AG04449 (cell line): Measurements from ENCODE around the gene LRRC61.

Experiments used
- CTCF ChIA-PET: fragments of 350-600 bp; formaldehyde crosslinking; extraction: SDS; loops from one replicate; lab custom pipeline; 2021; ENCODE audit warnings: antibody characterized with exemption; lab: Yijun Ruan, JAX
- POLR2A ChIA-PET: fragments of 400-600, 350-600 bp; formaldehyde crosslinking; extraction: SDS; loops from one replicate; lab custom pipeline; 2020; ENCODE audit warnings: antibody characterized with exemption, inconsistent platforms; lab: Yijun Ruan, JAX
- DNase-seq: peaks from one replicate; pipeline ENCODE4 v3.0.0-alpha.2; 2010; ENCODE audit warnings: low read depth, low spot score
- H3K4me3 ChIP-seq: 2 replicates; pipeline ENCODE4 v1.5.1; 2011; ENCODE audit warnings: low read depth, mild to moderate bottlenecking, control low read depth, low read length
- TF ChIP-seq, protein P1 (sequence below): IDR thresholded peaks from one replicate; pipeline ENCODE4 v1.5.1; 2011; ENCODE audit warnings: mild to moderate bottlenecking, moderate library complexity, low read length, control low read depth, inconsistent platforms; ENCODE audit not compliant: insufficient read depth; ENCODE audit errors: missing control alignments

The LRRC61 gene

GRCh38 chr7:150336746-150337145 is 13.6 kb downstream of the LRRC61 start:
- TF ChIP-seq, protein P1, sequence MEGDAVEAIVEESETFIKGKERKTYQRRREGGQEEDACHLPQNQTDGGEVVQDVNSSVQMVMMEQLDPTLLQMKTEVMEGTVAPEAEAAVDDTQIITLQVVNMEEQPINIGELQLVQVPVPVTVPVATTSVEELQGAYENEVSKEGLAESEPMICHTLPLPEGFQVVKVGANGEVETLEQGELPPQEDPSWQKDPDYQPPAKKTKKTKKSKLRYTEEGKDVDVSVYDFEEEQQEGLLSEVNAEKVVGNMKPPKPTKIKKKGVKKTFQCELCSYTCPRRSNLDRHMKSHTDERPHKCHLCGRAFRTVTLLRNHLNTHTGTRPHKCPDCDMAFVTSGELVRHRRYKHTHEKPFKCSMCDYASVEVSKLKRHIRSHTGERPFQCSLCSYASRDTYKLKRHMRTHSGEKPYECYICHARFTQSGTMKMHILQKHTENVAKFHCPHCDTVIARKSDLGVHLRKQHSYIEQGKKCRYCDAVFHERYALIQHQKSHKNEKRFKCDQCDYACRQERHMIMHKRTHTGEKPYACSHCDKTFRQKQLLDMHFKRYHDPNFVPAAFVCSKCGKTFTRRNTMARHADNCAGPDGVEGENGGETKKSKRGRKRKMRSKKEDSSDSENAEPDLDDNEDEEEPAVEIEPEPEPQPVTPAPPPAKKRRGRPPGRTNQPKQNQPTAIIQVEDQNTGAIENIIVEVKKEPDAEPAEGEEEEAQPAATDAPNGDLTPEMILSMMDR = no peak
- no peak for DNase-seq
- H3K4me3 ChIP-seq = no peak overlapping the region
- ChIA-PET CTCF (interaction anchor here (0.6 kb wide), 1 partner anchor 17 kb away, joined by 3 read pairs; no protein-coding TSS in a partner anchor), POLR2A (no interaction called here)

DNA sequence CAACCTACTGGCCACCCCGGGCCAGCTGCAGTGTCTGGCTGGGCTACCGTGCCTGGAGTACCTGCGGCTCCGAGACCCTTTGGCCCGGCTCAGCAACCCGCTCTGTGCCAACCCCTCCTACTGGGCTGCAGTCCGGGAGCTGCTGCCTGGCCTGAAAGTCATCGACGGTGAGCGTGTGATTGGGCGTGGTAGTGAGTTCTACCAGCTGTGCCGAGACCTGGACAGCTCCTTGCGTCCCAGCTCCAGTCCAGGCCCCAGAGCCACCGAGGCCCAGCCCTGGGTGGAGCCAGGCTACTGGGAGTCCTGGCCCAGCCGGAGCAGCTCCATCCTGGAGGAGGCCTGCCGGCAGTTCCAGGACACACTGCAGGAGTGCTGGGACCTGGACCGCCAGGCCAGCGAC is 14.0 kb downstream of the LRRC61 start:
- H3K4me3 ChIP-seq = no peak overlapping the region
- TF ChIP-seq, protein P1 = no peak
- DNase-seq = no peak
- POLR2A ChIA-PET = no interaction called here
- CTCF ChIA-PET = interaction anchor here (0.6 kb wide), 1 partner anchor 17 kb away, joined by 3 read pairs; no protein-coding TSS in a partner anchor

- ChIA-PET POLR2A (no interaction called here), CTCF (no interaction called here)
- no peak overlapping the region for H3K4me3 ChIP-seq
- DNase-seq = no peak
- TF ChIP-seq, protein P1 = no peak
These were observed 14.5 kb downstream of the LRRC61 start for GRCh38 chr7:150337659-150338081.

GRCh38 chr7:150338166-150338829 is 15.1 kb downstream of the LRRC61 start:
- CTCF ChIA-PET = no interaction called here
- no peak overlapping the region for H3K4me3 ChIP-seq
- DNase-seq = no peak
- TF ChIP-seq, protein P1 = no peak
- POLR2A ChIA-PET = no interaction called here

DNA sequence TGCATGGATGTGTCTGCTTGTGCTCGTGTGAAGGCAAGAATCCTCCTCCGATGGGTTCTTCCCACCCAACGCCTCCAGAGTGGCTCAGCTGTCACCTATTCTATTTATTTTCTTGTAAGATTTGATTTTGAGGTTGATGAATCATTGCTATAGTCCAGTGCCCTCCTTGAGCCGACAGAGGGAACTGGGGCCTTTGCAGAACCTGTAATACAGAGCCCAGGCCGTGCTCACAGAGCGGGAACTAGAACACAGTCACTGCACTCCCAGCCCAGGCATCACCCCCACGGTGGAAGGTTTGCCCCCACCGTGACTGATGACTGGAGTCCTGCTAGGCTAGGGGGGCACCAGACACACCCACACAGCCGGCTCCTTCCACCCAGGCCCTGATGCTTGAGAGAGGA is 16.3 kb downstream of the LRRC61 start:
- TF ChIP-seq, protein P1 = no peak
- H3K4me3 ChIP-seq = no peak overlapping the region
- DNase-seq = no peak
- ChIA-PET POLR2A (no interaction called here), CTCF (no interaction called here)

GRCh38 chr7:150340024-150340749 is 17.0 kb downstream of the LRRC61 start:
- DNase-seq = no peak
- ChIA-PET CTCF (no interaction called here), POLR2A (no interaction called here)
- TF ChIP-seq, protein P1 = no peak
- no peak overlapping the region for H3K4me3 ChIP-seq
